ENCODE data around the gene ERN1. TPM values are rescaled to one million over a fixed set of nuclear protein-coding genes. Genes with fewer than 3 reads are reported as not detected.
A peak's percentile ranks its signal among the peaks of the same experiment; 100 is the strongest.

Gene ERN1
- total and polyA plus RNA-seq, 2 of the 8 experiments (the other 6 are each of a cell fraction or from before 2014, with no cell fraction given), result 1.8 to 3.9 TPM

DNA sequence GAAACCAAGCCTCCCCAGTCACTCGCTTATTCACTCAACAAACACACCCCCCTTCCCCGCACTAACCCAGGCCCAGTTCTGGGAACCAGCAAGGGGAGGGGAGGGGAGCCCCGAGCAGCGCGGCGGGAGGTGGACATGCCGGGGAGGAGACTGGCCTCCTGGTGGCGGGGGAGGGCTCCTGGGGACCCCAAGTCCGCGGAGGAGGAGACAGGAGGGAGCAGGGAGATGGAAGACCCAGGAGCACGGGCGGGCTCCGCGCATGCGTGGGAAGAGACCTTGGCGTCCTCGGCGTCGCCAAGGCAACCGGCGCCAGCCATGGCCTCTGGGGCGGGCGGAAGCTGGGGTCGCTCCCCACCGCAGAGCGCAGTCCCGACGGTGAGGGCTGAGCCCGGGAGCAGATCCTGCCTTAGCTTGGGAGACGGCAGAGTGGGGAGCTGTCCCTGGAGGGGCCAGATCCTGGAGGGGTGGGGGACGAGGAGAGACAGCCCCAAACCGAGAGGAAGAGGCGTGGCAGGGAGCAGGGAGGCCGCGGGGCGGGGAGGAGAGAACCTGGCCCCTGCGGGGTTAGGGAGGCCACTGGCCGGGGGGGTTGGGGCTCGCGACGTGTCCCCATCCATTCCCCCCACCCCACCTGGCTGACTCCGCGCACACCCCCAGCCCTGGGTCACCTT lies 131.8 kb downstream of the ERN1 start, which contains the start of gene PRR29 (continued):
- TF ChIP-seq EZH2 (IDR thresholded peaks at IDR 0.05; ENCODE audit: low read depth, low read length, severe bottlenecking), result no peak
- TF ChIP-seq CHD1 (IDR thresholded peaks at IDR 0.05; ENCODE audit: low read depth, low read length), result no peak
- no peak for TF ChIP-seq SP2 (IDR thresholded peaks at IDR 0.05; ENCODE audit: low read length)
- TF ChIP-seq POLR2A (IDR thresholded peaks at IDR 0.05; ENCODE audit: control extremely low read depth in 1 of 2, low read depth in 2 of 2, low read length in 2 of 2), result no peak
- no peak for TF ChIP-seq TAF1 (IDR thresholded peaks at IDR 0.05; ENCODE audit: low read depth, low read length)
- TF ChIP-seq SIN3A (conservative IDR thresholded peaks at IDR 0.05 in 1 of 2, IDR thresholded peaks at IDR 0.05 in 1 of 2; ENCODE audit: low read depth in 1 of 2, low read length in 2 of 2), result peak; percentile 81 to 93; a peak in 3 of 4 replicates
- peak; percentile 72; the same call in 1 of the 2 replicates for TF ChIP-seq KDM1A (IDR thresholded peaks at IDR 0.05; ENCODE audit: borderline replicate concordance, low read length)
- no peak for TF ChIP-seq SP1 (IDR thresholded peaks at IDR 0.05; ENCODE audit: low read depth, low read length)
- no peak for TF ChIP-seq SAP30 (IDR thresholded peaks at IDR 0.05; ENCODE audit: insufficient read depth, insufficient replicate concordance, low read length)
- no peak for TF ChIP-seq RBBP5 (IDR thresholded peaks at IDR 0.05; ENCODE audit: borderline replicate concordance, low read depth, low read length)
- TF ChIP-seq, protein P1, sequence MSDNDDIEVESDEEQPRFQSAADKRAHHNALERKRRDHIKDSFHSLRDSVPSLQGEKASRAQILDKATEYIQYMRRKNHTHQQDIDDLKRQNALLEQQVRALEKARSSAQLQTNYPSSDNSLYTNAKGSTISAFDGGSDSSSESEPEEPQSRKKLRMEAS (IDR thresholded peaks at IDR 0.05), result 0 out of 2 replicates have a peak, but pooled peaks have one; percentile 3
- TF ChIP-seq ZNF274 (IDR thresholded peaks at IDR 0.05; ENCODE audit: borderline replicate concordance, extremely low read depth, low read length), result no peak
- TF ChIP-seq GABPA (IDR thresholded peaks at IDR 0.05; ENCODE audit: borderline replicate concordance, insufficient read depth, low read length), result no peak
- peak; percentile 46 for TF ChIP-seq ASH2L (IDR thresholded peaks at IDR 0.05; ENCODE audit: low read length)
- TF ChIP-seq RNF2 (IDR thresholded peaks at IDR 0.05; ENCODE audit: borderline replicate concordance, low read depth, low read length, missing control alignments, poor library complexity, severe bottlenecking), result no peak
- TF ChIP-seq JUN (IDR thresholded peaks at IDR 0.05; ENCODE audit: low read depth, low read length), result no peak
- TF ChIP-seq POLR2AphosphoS5 (IDR thresholded peaks at IDR 0.05; ENCODE audit: low read depth, low read length), result no peak
- peak in 1 of 2 experiments; percentile 72; a peak in 1 of 4 replicates for TF ChIP-seq HDAC2 (IDR thresholded peaks at IDR 0.05; ENCODE audit: borderline replicate concordance in 1 of 2, low read depth in 2 of 2, low read length in 2 of 2)
- no peak for TF ChIP-seq BCL11A (IDR thresholded peaks at IDR 0.05; ENCODE audit: low read depth in 2 of 2, low read length in 2 of 2)
- TF ChIP-seq MAFK (IDR thresholded peaks at IDR 0.05; ENCODE audit: low read depth, low read length), result no peak
- TF ChIP-seq RAD21 (IDR thresholded peaks at IDR 0.05 in 1 of 2, conservative IDR thresholded peaks at IDR 0.05 in 1 of 2; ENCODE audit: low read depth in 2 of 2, low read length in 2 of 2), result no peak
- TF ChIP-seq, protein P2, sequence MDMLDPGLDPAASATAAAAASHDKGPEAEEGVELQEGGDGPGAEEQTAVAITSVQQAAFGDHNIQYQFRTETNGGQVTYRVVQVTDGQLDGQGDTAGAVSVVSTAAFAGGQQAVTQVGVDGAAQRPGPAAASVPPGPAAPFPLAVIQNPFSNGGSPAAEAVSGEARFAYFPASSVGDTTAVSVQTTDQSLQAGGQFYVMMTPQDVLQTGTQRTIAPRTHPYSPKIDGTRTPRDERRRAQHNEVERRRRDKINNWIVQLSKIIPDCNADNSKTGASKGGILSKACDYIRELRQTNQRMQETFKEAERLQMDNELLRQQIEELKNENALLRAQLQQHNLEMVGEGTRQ (IDR thresholded peaks at IDR 0.05; ENCODE audit: low read length), result no peak
